GM21528 (cell line): ENCODE data around the gene SCG3.
"Not testable (repeated sequence)": the region's sequence is repeated elsewhere in the genome, so short reads cannot be mapped to it uniquely, and the experiment has no call there.

Experiments used
- ATAC-seq: cut with Tn5 transposase; IDR thresholded peaks from one replicate; pipeline ENCODE4 v1.9.1; 2021; ENCODE audit warnings: mild to moderate bottlenecking, moderate library complexity; ENCODE audit not compliant: unreplicated experiment, low FRiP score

Gene SCG3

GRCh38 chr15:51681303-51681963 is at the start of gene SCG3:
Gene SCG3 (plus strand): TSS chr15:51681503. CDS start chr15:51681756, 253 bp downstream.
- ATAC-seq, result no peak

- ATAC-seq, result no peak
These were observed 46.6 kb upstream of the SCG3 start for GRCh38 chr15:51634591-51635198.

- no peak for ATAC-seq
These were observed 39.7 kb upstream of the SCG3 start for GRCh38 chr15:51641490-51642130.

- no peak for ATAC-seq
These were observed 38.6 kb upstream of the SCG3 start for GRCh38 chr15:51642696-51643095.

GRCh38 chr15:51647128-51647562 is 34.2 kb upstream of the SCG3 start:
- ATAC-seq, result no peak

- ATAC-seq, result not testable (repeated sequence)
These were observed 33.2 kb upstream of the SCG3 start for GRCh38 chr15:51648101-51648500.

GRCh38 chr15:51648643-51649042 is 32.7 kb upstream of the SCG3 start:
- not testable (repeated sequence) for ATAC-seq

GRCh38 chr15:51649659-51650521 is 31.4 kb upstream of the SCG3 start:
- ATAC-seq, result no peak

GRCh38 chr15:51652084-51652668 is 29.1 kb upstream of the SCG3 start:
- no peak for ATAC-seq

GRCh38 chr15:51655401-51656057 is 25.8 kb upstream of the SCG3 start:
- not testable (repeated sequence) for ATAC-seq

- ATAC-seq, result no peak
These were observed 22.6 kb upstream of the SCG3 start for GRCh38 chr15:51658664-51659063.

GRCh38 chr15:51661072-51661471 is 20.2 kb upstream of the SCG3 start:
- ATAC-seq, result no peak

- no peak for ATAC-seq
These were observed 13.8 kb upstream of the SCG3 start for GRCh38 chr15:51667478-51667877.

GRCh38 chr15:51668446-51668845 is 12.9 kb upstream of the SCG3 start:
- no peak for ATAC-seq

- no peak for ATAC-seq
These were observed 11.9 kb upstream of the SCG3 start for GRCh38 chr15:51669381-51669780.

- no peak for ATAC-seq
These were observed 9.1 kb upstream of the SCG3 start for GRCh38 chr15:51672155-51672687.

GRCh38 chr15:51672913-51673857 is 8.1 kb upstream of the SCG3 start:
- ATAC-seq, result no peak

- no peak for ATAC-seq
These were observed 6.1 kb upstream of the SCG3 start for GRCh38 chr15:51675234-51675633.

GRCh38 chr15:51677021-51677420 is 4.3 kb upstream of the SCG3 start:
- ATAC-seq, result no peak
